IMR-90 (cell line): ENCODE measurements around the gene CABP1. TPM values are rescaled to one million over a fixed set of nuclear protein-coding genes. Genes with fewer than 3 reads are reported as not detected.

Experiments used
- ATAC-seq: fragments of 200-7000 bp; cut with Tn5 transposase; 2 replicates; pipeline ENCODE4 v1.9.1; 2020; ENCODE audit warnings: low read depth, mild to moderate bottlenecking, moderate library complexity
- BruUV-seq: library from RNA; stranded (reverse); fragments of 400-500 nt; replicated peaks from 2 replicates; lab custom pipeline; 2021; lab: Mats Ljungman, UMichigan
- CTCF ChIA-PET: fragments of 300-600 bp; formaldehyde crosslinking; extraction: SDS; loops from one replicate; lab custom pipeline; 2021; ENCODE audit warnings: antibody characterized with exemption; lab: Yijun Ruan, JAX
- POLR2A ChIA-PET: fragments of 300-600 bp; sonication (Branson Sonifier 250); formaldehyde crosslinking; loops from one replicate; lab custom pipeline; 2022; ENCODE audit warnings: antibody characterized with exemption; ENCODE audit not compliant: unreplicated experiment; lab: Charles Lee
- DNase-seq: peaks from one replicate; pipeline ENCODE4 v3.0.0; 2013
- H2AFZ ChIP-seq: replicated peaks from 2 replicates; pipeline ENCODE3; 2013; ENCODE audit warnings: low read length, mild to moderate bottlenecking; ENCODE audit not compliant: poor library complexity
- H2AK5ac ChIP-seq: 2 replicates; pipeline ENCODE4 v1.6.1; 2013; ENCODE audit warnings: low read depth, low read length, inconsistent platforms
- H2AK9ac ChIP-seq: replicated peaks from 2 replicates; pipeline ENCODE3; 2013; ENCODE audit warnings: mild to moderate bottlenecking, low read depth, low read length, moderate library complexity; ENCODE audit not compliant: poor library complexity
- H2BK120ac ChIP-seq: 2 replicates; pipeline ENCODE4 v1.6.1; 2013; ENCODE audit warnings: low read depth, low read length, inconsistent platforms
- H2BK15ac ChIP-seq: 3 replicates; pipeline ENCODE4 v1.6.1; 2013; ENCODE audit warnings: low read depth, low read length, inconsistent platforms
- H2BK20ac ChIP-seq: 2 replicates; pipeline ENCODE4 v1.6.1; 2013; ENCODE audit warnings: low read depth, mild to moderate bottlenecking, inconsistent platforms, low read length, moderate library complexity
- H2BK5ac ChIP-seq: 2 replicates; pipeline ENCODE4 v1.6.1; 2013; ENCODE audit warnings: mild to moderate bottlenecking, low read depth, low read length, inconsistent platforms; ENCODE audit not compliant: poor library complexity, severe bottlenecking
- H3K14ac ChIP-seq: replicated peaks from 2 replicates; pipeline ENCODE4 v1.6.1; 2013; ENCODE audit warnings: low read depth, low read length, inconsistent platforms
- H3K18ac ChIP-seq: 2 replicates; pipeline ENCODE4 v1.6.1; 2013; ENCODE audit warnings: low read depth, low read length, control low read depth
- H3K23ac ChIP-seq: 2 replicates; pipeline ENCODE4 v1.6.1; 2013; ENCODE audit warnings: low read depth, low read length, inconsistent platforms
- H3K27ac ChIP-seq: 2 replicates; pipeline ENCODE4 v1.5.1; 2013; ENCODE audit warnings: mild to moderate bottlenecking, control low read depth, low read length; ENCODE audit not compliant: insufficient read depth
- H3K27me3 ChIP-seq: 2 replicates; pipeline ENCODE4 v1.6.1; 2013; ENCODE audit warnings: low read length; ENCODE audit not compliant: control insufficient read depth, insufficient read depth
- H3K36me3 ChIP-seq: 2 replicates; pipeline ENCODE4 v1.6.1; 2013; ENCODE audit warnings: low read length, mixed read lengths; ENCODE audit not compliant: control insufficient read depth, insufficient read depth
- H3K4ac ChIP-seq: 2 replicates; pipeline ENCODE4 v1.6.1; 2013; ENCODE audit warnings: low read depth, low read length, inconsistent platforms
- H3K4me1 ChIP-seq: 2 replicates; pipeline ENCODE4 v1.6.1; 2013; ENCODE audit warnings: low read length, mixed read lengths; ENCODE audit not compliant: control insufficient read depth, insufficient read depth
- H3K4me2 ChIP-seq: 2 replicates; pipeline ENCODE4 v1.6.1; 2013; ENCODE audit warnings: low read depth, mild to moderate bottlenecking, control low read depth, low read length, moderate library complexity
- H3K4me3 ChIP-seq: 2 replicates; pipeline ENCODE4 v1.5.1; 2013; ENCODE audit warnings: low read depth, mild to moderate bottlenecking, control low read depth, low read length, moderate library complexity; ENCODE audit not compliant: insufficient read depth
- H3K56ac ChIP-seq: 2 replicates; pipeline ENCODE4 v1.6.1; 2013; ENCODE audit warnings: low read length, inconsistent platforms; ENCODE audit not compliant: insufficient read depth; ENCODE audit errors: extremely low read depth
- H3K79me1 ChIP-seq, 2 experiments: 2 replicates each; pipeline ENCODE4 v1.6.1; 2013; ENCODE audit warnings: low read length in 2 of 2, inconsistent platforms in 1 of 2, low read depth in 1 of 2
- H3K9ac ChIP-seq: 2 replicates; pipeline ENCODE4 v1.6.1; 2013; ENCODE audit warnings: low read depth, low read length, control low read depth
- H3K9me1 ChIP-seq: 2 replicates; pipeline ENCODE4 v1.6.1; 2013; ENCODE audit warnings: low read length, inconsistent platforms; ENCODE audit not compliant: insufficient read depth
- H3K9me3 ChIP-seq: 2 replicates; pipeline ENCODE4 v1.6.1; 2013; ENCODE audit warnings: low read length; ENCODE audit not compliant: control insufficient read depth, insufficient read depth
- H4K20me1 ChIP-seq: 2 replicates; pipeline ENCODE4 v1.6.1; 2013; ENCODE audit warnings: low read length, inconsistent platforms; ENCODE audit not compliant: insufficient read depth
- H4K5ac ChIP-seq: 2 replicates; pipeline ENCODE4 v1.6.1; 2013; ENCODE audit warnings: mild to moderate bottlenecking, low read depth, low read length, control low read depth
- H4K8ac ChIP-seq, 2 experiments: 2 replicates each; pipeline ENCODE4 v1.6.1; 2013; ENCODE audit warnings: low read depth in 2 of 2, low read length in 2 of 2, control low read depth in 1 of 2, inconsistent platforms in 1 of 2
- H4K91ac ChIP-seq: 2 replicates; pipeline ENCODE4 v1.6.1; 2013; ENCODE audit warnings: low read depth, low read length, inconsistent platforms; ENCODE audit not compliant: insufficient read depth
- BHLHE40 ChIP-seq: fragments of 150-350 bp; IDR thresholded peaks from 2 replicates; pipeline ENCODE4 v1.6.1; 2016; ENCODE audit warnings: mild to moderate bottlenecking, low read depth, low read length
- CEBPB ChIP-seq: IDR thresholded peaks from 2 replicates; pipeline ENCODE4 v1.6.1; 2012; ENCODE audit warnings: low read depth, low read length, improper control_type of control experiment
- CHD1 ChIP-seq: IDR thresholded peaks from 2 replicates; pipeline ENCODE4 v1.6.1; 2012; ENCODE audit warnings: low read depth, low read length, improper control_type of control experiment
- CTCF ChIP-seq: conservative IDR thresholded peaks from 2 replicates; pipeline ENCODE4 v1.5.1; 2012; ENCODE audit warnings: mild to moderate bottlenecking, low read depth, low read length, improper control_type of control experiment
- ELK1 ChIP-seq: fragments of 150-350 bp; IDR thresholded peaks from 2 replicates; pipeline ENCODE4 v1.6.1; 2016; ENCODE audit warnings: low read depth, mild to moderate bottlenecking, low read length, moderate library complexity, borderline replicate concordance
- FOS ChIP-seq: fragments of 150-350 bp; IDR thresholded peaks from 2 replicates; pipeline ENCODE4 v1.6.1; 2016; ENCODE audit warnings: low read depth, low read length
- MAFK ChIP-seq: IDR thresholded peaks from 2 replicates; pipeline ENCODE4 v1.6.1; 2012; ENCODE audit warnings: low read depth, low read length, improper control_type of control experiment
- MAZ ChIP-seq: IDR thresholded peaks from 2 replicates; pipeline ENCODE4 v1.6.1; 2012; ENCODE audit warnings: low read depth, mild to moderate bottlenecking, low read length, improper control_type of control experiment, moderate library complexity, borderline replicate concordance
- MXI1 ChIP-seq: IDR thresholded peaks from 2 replicates; pipeline ENCODE4 v1.6.1; 2012; ENCODE audit warnings: low read depth, mild to moderate bottlenecking, low read length, moderate library complexity, borderline replicate concordance
- NFE2L2 ChIP-seq: fragments of 150-350 bp; IDR thresholded peaks from 2 replicates; pipeline ENCODE4 v1.6.1; 2016; ENCODE audit warnings: low read depth, mild to moderate bottlenecking, low read length
- POLR2A ChIP-seq: IDR thresholded peaks from 2 replicates; pipeline ENCODE4 v1.6.1; 2012; ENCODE audit warnings: mild to moderate bottlenecking, low read depth, low read length
- RAD21 ChIP-seq: IDR thresholded peaks from 2 replicates; pipeline ENCODE4 v1.6.1; 2012; ENCODE audit warnings: low read length, improper control_type of control experiment
- RCOR1 ChIP-seq: IDR thresholded peaks from 2 replicates; pipeline ENCODE4 v1.6.1; 2012; ENCODE audit warnings: mild to moderate bottlenecking, low read length, improper control_type of control experiment; ENCODE audit not compliant: insufficient replicate concordance
- RFX5 ChIP-seq: IDR thresholded peaks from 2 replicates; pipeline ENCODE4 v1.8.0; 2012; ENCODE audit warnings: low read depth, mild to moderate bottlenecking, low read length, moderate library complexity
- SMC3 ChIP-seq: fragments of 150-350 bp; IDR thresholded peaks from 2 replicates; pipeline ENCODE4 v1.6.1; 2016; ENCODE audit warnings: low read depth, mild to moderate bottlenecking, antibody characterized with exemption, low read length, moderate library complexity
- USF2 ChIP-seq: fragments of 150-350 bp; IDR thresholded peaks from 2 replicates; pipeline ENCODE4 v1.6.1; 2017; ENCODE audit warnings: mild to moderate bottlenecking, antibody characterized with exemption, low read length, low read depth
- WGBS, 2 experiments: methylation state at CpG; one replicate each; pipeline versions ENCODE4 v1.1.5 to v1.1.7; 2013; ENCODE audit warnings: missing lambda C conversion rate in 2 of 2; ENCODE audit not compliant: insufficient read length in 1 of 2; ENCODE audit errors: extremely low coverage in 2 of 2; 5-methylcytosine and 5-hydroxymethylcytosine counted together
- dilution Hi-C: fragments of 300-500 bp; cut with HindIII; formaldehyde crosslinking; loops from one replicate; pipeline ENCODE4 v1.14.3; 2018; ENCODE audit warnings: low sequenced_read_pairs; ENCODE audit not compliant: unreplicated experiment
- in situ Hi-C: fragments of 300-500 bp; cut with MboI; formaldehyde crosslinking; loops from 3 replicates; pipeline ENCODE4 v1.14.3; 2019; ENCODE audit warnings: low sequenced_read_pairs, inconsistent platforms, mixed read lengths
- intact Hi-C: fragments of 100-400 bp; cut with micrococcal nuclease; formaldehyde crosslinking; loops from 2 replicates; pipeline ENCODE4 v1.10.0; 2022
- polyA plus RNA-seq, 3 experiments: library from polyadenylated mRNA; depleted of rRNA; stranded (reverse); fragments of >200 nt; gene quantifications; 2 replicates each; pipeline ENCODE4 v1.2.3, GENCODE V29; 2012; ENCODE audit warnings: low replicate concordance in 1 of 3
- total RNA-seq: library from RNA; depleted of rRNA; stranded (reverse); fragments of >200 nt; gene quantifications from 2 replicates; pipeline ENCODE4 v1.2.3, GENCODE V29; 2012

Gene CABP1
- total and polyA plus RNA-seq, 2 of the 4 experiments (the other 2 are of a cell fraction) = 0.54 to 1.1 TPM

- in situ Hi-C loops = loop anchor here (5.0 kb wide), 1 partner anchor 132 kb away; the partner anchor contains the start of gene POP5
- WGBS, 2 experiments = no CpG with 5 or more reads among the region's 4 CpGs
- peak; percentile 82 for DNase-seq
- peaks cover 5% of the 10 kb centered on the region; the same call in 1 of the 2 replicates for H4K20me1 ChIP-seq
- H3K23ac ChIP-seq = no peak overlapping the region
- no peak overlapping the region for H3K27ac ChIP-seq
- CTCF ChIA-PET = interaction anchor here (0.9 kb wide), 1 partner anchor 67 kb away, joined by 3 read pairs; no protein-coding TSS in a partner anchor
- no peaks in the 10 kb centered on the region for H3K27me3 ChIP-seq
- H3K4me1 ChIP-seq = peaks cover 3% of the 10 kb centered on the region
- H2AFZ ChIP-seq = no peak overlapping the region
- no peak overlapping the region for H3K4me2 ChIP-seq
- no peak overlapping the region for H2BK120ac ChIP-seq
- H2BK20ac ChIP-seq = no peak overlapping the region
- peak; percentile 54 for ATAC-seq
- peaks cover 11% of the 10 kb centered on the region for H3K9me1 ChIP-seq
- no peak overlapping the region for H3K56ac ChIP-seq
- no peak overlapping the region for H3K9ac ChIP-seq
- TF ChIP-seq MAZ (no peak), RAD21 (peak; percentile 73), ELK1 (no peak), BHLHE40 (no peak), USF2 (no peak), MXI1 (no peak), FOS (no peak), RCOR1 (no peak), MAFK (no peak), CEBPB (no peak), CHD1 (no peak), POLR2A (no peak), CTCF (peak; percentile 88), RFX5 (no peak), NFE2L2 (no peak), SMC3 (peak; percentile 78)
- H3K36me3 ChIP-seq = peaks cover 27% of the 10 kb centered on the region
- H2AK9ac ChIP-seq = no peak overlapping the region
- no peak overlapping the region for H4K8ac ChIP-seq
- H3K14ac ChIP-seq = no peak overlapping the region
- no peak overlapping the region for H2AK5ac ChIP-seq
- H2BK15ac ChIP-seq = no peak overlapping the region
- BruUV-seq = no TSS peak
- dilution Hi-C loops = no loop called here
- no peaks in the 10 kb centered on the region for H3K9me3 ChIP-seq
- no peak overlapping the region for H3K4me3 ChIP-seq
- POLR2A ChIA-PET = no interaction called here
- H4K5ac ChIP-seq = no peak overlapping the region
- H4K91ac ChIP-seq = no peak overlapping the region
- no peak overlapping the region for H3K18ac ChIP-seq
- H3K79me1 ChIP-seq = peaks cover 25 to 48% of the 10 kb centered on the region in 2 experiments
- no peak overlapping the region for H2BK5ac ChIP-seq
- no peak overlapping the region for H3K4ac ChIP-seq
- intact Hi-C loops = loop anchor here (1.0 to 5.0 kb wide), 4 partner anchors 67 to 387 kb away; partner anchors contain the start of gene PLA2G1B
Measured at GRCh38 chr12:120713861-120714482, 73.5 kb downstream of the CABP1 start.
